A204.1 (cell line): ENCODE data around the gene MYH11.
"Not testable (repeated sequence)": the region's sequence is repeated elsewhere in the genome, so short reads cannot be mapped to it uniquely, and the experiment has no call there.

Experiments
- FAIRE-seq: peaks from 2 replicates; lab custom pipeline; 2012; peaks lifted over from hg19 to GRCh38; lab: Jason Lieb, UNC

Gene MYH11

GRCh38 chr16:15671530-15672117 lies 185.2 kb downstream of the MYH11 start:
- FAIRE-seq: no peak

DNA sequence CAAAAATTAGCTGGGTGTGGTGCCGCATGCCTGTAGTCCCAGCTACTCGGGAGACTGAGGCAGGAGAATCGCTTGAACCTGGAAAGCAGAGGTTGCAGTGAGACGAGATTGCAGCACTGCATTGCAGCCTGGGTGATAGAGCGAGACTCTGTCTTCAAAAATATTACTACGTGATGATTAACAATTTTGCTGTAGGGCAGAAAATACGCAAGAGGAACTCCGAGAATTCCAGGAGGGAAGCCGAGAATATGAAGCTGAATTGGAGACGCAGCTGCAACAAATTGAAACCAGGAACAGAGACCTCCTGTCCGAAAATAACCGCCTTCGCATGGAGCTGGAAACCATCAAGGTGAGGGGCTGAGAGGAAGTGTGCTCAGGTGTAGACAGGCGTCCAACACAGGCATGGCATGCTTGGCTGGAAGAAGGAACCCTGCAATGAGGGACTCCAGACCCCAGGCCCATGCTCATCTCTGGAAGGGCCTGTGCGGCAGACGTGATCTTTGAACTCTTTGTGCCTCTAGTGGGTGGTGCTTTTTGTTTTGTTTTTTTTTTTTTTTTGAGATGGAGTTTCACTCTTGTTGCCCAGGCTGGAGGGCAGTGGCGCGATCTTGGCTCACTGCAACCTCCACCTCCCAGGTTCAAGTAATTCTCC lies 189.6 kb downstream of the MYH11 start:
- FAIRE-seq: no peak

GRCh38 chr16:15665107-15665506 lies 191.7 kb downstream of the MYH11 start:
- FAIRE-seq: no peak

GRCh38 chr16:15660203-15660601 lies 196.6 kb downstream of the MYH11 start:
- no peak for FAIRE-seq

DNA sequence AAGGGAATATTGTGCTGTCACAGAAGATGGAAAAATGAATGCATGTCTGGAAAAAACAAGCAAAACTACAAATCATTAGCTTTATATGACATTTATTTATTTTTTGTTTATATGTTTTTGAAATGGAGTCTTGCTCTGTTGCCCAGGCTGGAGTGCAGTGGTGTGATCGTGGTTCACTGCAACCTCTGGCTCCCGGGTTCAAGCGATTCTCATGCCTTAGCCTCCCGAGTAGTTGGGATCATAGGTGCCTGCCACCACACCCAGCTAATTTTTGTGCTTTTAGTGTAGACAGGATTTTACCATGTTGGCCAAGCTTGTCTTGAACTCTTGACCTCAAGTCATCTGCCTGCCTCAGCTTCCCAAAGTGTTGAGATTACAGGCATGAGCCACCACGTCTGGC lies 198.3 kb downstream of the MYH11 start:
- no peak for FAIRE-seq

DNA sequence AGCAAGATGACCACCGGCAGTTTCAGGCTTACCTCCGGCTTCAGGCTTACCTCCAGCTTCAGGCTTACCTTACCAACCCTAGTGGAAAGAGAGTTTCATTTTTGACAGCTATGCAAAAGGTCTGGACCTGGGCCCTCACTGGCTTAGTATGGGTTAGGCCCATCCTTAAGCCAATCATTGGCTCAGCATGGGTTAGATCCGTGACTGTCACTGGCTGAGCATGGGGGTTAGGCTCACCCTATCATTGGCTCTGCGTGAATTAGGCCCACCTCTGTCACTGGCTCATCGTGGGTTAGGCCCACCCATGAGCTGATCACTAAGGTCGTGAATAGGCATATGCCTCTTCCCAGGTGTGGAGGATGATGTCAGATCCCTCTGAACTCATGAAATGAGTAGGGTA lies 198.7 kb downstream of the MYH11 start:
- no peak for FAIRE-seq

DNA sequence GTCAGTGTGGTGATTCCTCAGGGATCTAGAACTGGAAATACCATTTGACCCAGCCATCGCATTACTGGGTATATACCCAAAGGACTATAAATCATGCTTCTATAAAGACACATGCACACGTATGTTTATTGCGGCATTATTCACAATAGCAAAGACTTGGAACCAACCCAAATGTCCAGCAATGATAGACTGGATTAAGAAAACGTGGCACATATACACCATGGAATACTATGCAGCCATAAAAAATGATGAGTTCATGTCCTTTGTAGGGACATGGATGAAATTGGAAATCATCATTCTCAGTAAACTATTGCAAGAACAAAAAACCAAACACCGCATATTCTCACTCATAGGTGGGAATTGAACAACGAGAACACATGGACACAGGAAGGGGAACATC lies 201.3 kb downstream of the MYH11 start:
- FAIRE-seq: not testable (repeated sequence)

DNA sequence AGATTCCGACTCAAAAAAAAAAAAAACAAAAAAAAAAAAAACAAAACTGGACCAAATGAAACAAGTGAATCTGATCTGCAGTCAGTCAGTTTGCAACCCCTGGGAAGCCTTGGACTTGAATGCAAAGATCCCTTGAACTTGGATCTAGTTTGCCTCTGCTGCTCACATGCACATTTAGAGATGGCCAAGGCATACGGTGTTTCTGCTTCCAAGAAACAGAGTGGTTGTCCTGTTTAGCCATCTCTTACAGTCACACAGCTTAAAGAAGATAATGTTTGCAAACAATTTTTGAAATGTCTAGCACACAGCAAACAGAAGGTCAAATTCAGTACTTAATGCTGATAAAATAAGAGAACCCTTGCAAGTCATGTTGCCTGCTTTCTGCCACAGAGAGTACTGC lies 202.2 kb downstream of the MYH11 start:
- FAIRE-seq: no peak

GRCh38 chr16:15653227-15653626 lies 203.6 kb downstream of the MYH11 start:
- no peak for FAIRE-seq
